ENCODE data around the gene EFS. TPM values are rescaled to one million over a fixed set of nuclear protein-coding genes. Genes with fewer than 3 reads are reported as not detected.

The EFS gene
- total RNA-seq, 1 experiment from 2014 or later, result not detected

- ChIA-PET POLR2A (no interaction called here), CTCF (no interaction called here)
- Histone ChIP-seq H3K4me3 (ENCODE audit: low read depth in 2 of 2, low read length in 2 of 2) (no peak overlapping the region), H3K36me3 (ENCODE audit: control insufficient read depth, insufficient read depth, low read length) (no peaks in the 10 kb centered on the region), H3K27me3 (ENCODE audit: control insufficient read depth, insufficient read depth, low read length) (no peaks in the 10 kb centered on the region), H3K9me3 (ENCODE audit: control insufficient read depth, insufficient read depth, low read depth, low read length) (no peaks in the 10 kb centered on the region), H3K4me1 (ENCODE audit: control insufficient read depth, insufficient read depth, low read length) (no peaks in the 10 kb centered on the region), H3K27ac (ENCODE audit: low read length) (no peak overlapping the region)
- in situ Hi-C loops (cut with HindIII; ENCODE audit: low pct_unique_long_range_greater_than_20kb, low sequenced_read_pairs), result no loop called here
- no TSS peak for BruUV-seq (replicated peaks)
- intact Hi-C loops (cut with micrococcal nuclease; ENCODE audit: unreplicated experiment), result no loop called here
- ATAC-seq (no peak), DNase-seq (ENCODE audit: low read depth, low spot score) (no peak)
- TF ChIP-seq SIN3A (IDR thresholded peaks at IDR 0.05; ENCODE audit: borderline replicate concordance, insufficient read depth, low read depth, low read length) (no peak), POLR2AphosphoS5 (IDR thresholded peaks at IDR 0.05; ENCODE audit: low read depth, low read length) (no peak), REST (IDR thresholded peaks at IDR 0.05; ENCODE audit: insufficient read depth in 1 of 2, low read depth in 2 of 2, low read length in 1 of 2) (no peak), TCF7L2 (IDR thresholded peaks at IDR 0.05; ENCODE audit: low read depth, low read length) (no peak), CTCF (IDR thresholded peaks at IDR 0.05) (no peak)
Observed at GRCh38 chr14:23370221-23370620, 5.2 kb upstream of the EFS start.

GRCh38 chr14:23366426-23366921, 1.5 kb upstream of the EFS start:
- BruUV-seq (replicated peaks), result no TSS peak
- Histone ChIP-seq H3K9me3 (ENCODE audit: control insufficient read depth, insufficient read depth, low read depth, low read length) (no peaks in the 10 kb centered on the region), H3K27ac (ENCODE audit: low read length) (no peak overlapping the region), H3K4me1 (ENCODE audit: control insufficient read depth, insufficient read depth, low read length) (no peaks in the 10 kb centered on the region), H3K27me3 (ENCODE audit: control insufficient read depth, insufficient read depth, low read length) (no peaks in the 10 kb centered on the region; the same call in 1 of the 2 replicates), H3K36me3 (ENCODE audit: control insufficient read depth, insufficient read depth, low read length) (no peaks in the 10 kb centered on the region), H3K4me3 (ENCODE audit: low read depth in 2 of 2, low read length in 2 of 2) (no peak overlapping the region)
- no peak for DNase-seq (ENCODE audit: low read depth, low spot score)
- POLR2A ChIA-PET, result no interaction called here
- no peak for TF ChIP-seq REST (IDR thresholded peaks at IDR 0.05; ENCODE audit: insufficient read depth in 1 of 2, low read depth in 2 of 2, low read length in 1 of 2)
- TF ChIP-seq TCF7L2 (IDR thresholded peaks at IDR 0.05; ENCODE audit: low read depth, low read length), result no peak
- TF ChIP-seq CTCF (IDR thresholded peaks at IDR 0.05), result no peak
- no peak for TF ChIP-seq SIN3A (IDR thresholded peaks at IDR 0.05; ENCODE audit: borderline replicate concordance, insufficient read depth, low read depth, low read length)
- TF ChIP-seq POLR2AphosphoS5 (IDR thresholded peaks at IDR 0.05; ENCODE audit: low read depth, low read length), result no peak
- no peak for ATAC-seq
- intact Hi-C loops (cut with micrococcal nuclease; ENCODE audit: unreplicated experiment), result no loop called here
- in situ Hi-C loops (cut with HindIII; ENCODE audit: low pct_unique_long_range_greater_than_20kb, low sequenced_read_pairs), result no loop called here
- CTCF ChIA-PET, result no interaction called here

Measured in Panc1 (cell line).